Gastrocnemius medialis (tissue), 4 donors: Measurements from ENCODE around the gene NPAS3.

ENCODE experiments used
- POLR2A ChIP-seq, 2 donors: fragments of 450-650 bp; IDR thresholded peaks; one replicate each; pipeline ENCODE4 v1.6.1; 2017; ENCODE audit warnings: antibody characterized with exemption in 2 of 2, mild to moderate bottlenecking in 2 of 2, moderate library complexity in 2 of 2
- TF ChIP-seq, protein P1 (sequence below), 5 experiments: fragments of 450-650 bp in 3 of 5; fragments of 200-600 bp in 2 of 5; sonication (generic) in 2 of 5; IDR thresholded peaks in 4 of 5; conservative IDR thresholded peaks in 1 of 5; 1 replicate in 4 of 5; 2 replicates in 1 of 5; pipeline ENCODE4 v1.5.1; 2016 to 2019; ENCODE audit warnings: antibody characterized with exemption in 5 of 5, mild to moderate bottlenecking in 3 of 5, moderate library complexity in 3 of 5

DNA sequence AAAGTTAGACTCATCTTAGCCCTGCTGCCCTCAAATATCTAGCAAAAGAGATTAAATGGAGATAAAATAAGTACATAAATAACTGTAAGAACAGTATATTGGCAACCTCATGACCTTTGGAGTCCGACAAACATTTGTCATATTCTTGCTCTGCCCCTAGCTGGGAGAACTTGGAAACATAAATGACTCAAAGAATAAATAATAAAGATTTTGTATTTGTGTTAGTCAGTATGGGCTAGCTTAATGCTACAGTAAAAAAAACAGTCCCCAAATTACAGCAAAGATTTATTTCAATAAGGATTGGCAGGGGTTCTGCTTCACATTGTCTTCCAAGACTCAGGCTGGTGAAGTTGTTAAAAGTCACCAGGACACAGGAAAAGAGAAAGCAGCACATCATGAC, 791.5 kb downstream of the NPAS3 start:
- TF ChIP-seq POLR2A (IDR thresholded peaks at IDR 0.05) = no peak
- TF ChIP-seq, protein P1, sequence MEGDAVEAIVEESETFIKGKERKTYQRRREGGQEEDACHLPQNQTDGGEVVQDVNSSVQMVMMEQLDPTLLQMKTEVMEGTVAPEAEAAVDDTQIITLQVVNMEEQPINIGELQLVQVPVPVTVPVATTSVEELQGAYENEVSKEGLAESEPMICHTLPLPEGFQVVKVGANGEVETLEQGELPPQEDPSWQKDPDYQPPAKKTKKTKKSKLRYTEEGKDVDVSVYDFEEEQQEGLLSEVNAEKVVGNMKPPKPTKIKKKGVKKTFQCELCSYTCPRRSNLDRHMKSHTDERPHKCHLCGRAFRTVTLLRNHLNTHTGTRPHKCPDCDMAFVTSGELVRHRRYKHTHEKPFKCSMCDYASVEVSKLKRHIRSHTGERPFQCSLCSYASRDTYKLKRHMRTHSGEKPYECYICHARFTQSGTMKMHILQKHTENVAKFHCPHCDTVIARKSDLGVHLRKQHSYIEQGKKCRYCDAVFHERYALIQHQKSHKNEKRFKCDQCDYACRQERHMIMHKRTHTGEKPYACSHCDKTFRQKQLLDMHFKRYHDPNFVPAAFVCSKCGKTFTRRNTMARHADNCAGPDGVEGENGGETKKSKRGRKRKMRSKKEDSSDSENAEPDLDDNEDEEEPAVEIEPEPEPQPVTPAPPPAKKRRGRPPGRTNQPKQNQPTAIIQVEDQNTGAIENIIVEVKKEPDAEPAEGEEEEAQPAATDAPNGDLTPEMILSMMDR (IDR thresholded peaks at IDR 0.05 in 4 of 5, conservative IDR thresholded peaks at IDR 0.05 in 1 of 5) = no peak
